HG02981 (cell line): ENCODE data around the gene TTLL3.

Experiments
- ATAC-seq: cut with Tn5 transposase; IDR thresholded peaks from one replicate; pipeline ENCODE4 v1.9.1; 2021; ENCODE audit warnings: mild to moderate bottlenecking, moderate library complexity; ENCODE audit not compliant: unreplicated experiment

TTLL3 gene

GRCh38 chr3:9781551-9781950, 28.5 kb upstream of the TTLL3 start:
- ATAC-seq = no peak

- no peak for ATAC-seq
Observed at GRCh38 chr3:9781978-9782603, 28.0 kb upstream of the TTLL3 start.

DNA sequence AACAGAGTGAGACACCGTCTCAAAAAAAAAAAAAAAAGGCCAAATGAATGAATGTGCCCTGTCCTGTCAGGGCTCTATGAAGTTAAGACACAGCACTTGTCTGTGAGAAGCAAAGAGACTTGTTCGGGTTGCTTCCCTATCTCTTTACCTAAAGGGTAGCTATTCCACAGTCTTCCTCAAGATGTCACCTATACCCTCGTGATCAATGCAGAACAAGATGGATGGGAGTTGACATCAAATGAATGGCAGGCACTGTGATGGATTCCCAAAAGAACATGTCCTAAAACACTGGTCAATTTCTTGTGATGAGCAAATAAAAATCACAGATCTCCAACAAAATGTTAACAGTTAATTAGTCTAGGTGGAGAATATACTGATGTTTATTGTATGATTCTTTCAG, 27.3 kb upstream of the TTLL3 start:
- ATAC-seq = no peak

- no peak for ATAC-seq
Observed at GRCh38 chr3:9783954-9784353, 26.1 kb upstream of the TTLL3 start.

DNA sequence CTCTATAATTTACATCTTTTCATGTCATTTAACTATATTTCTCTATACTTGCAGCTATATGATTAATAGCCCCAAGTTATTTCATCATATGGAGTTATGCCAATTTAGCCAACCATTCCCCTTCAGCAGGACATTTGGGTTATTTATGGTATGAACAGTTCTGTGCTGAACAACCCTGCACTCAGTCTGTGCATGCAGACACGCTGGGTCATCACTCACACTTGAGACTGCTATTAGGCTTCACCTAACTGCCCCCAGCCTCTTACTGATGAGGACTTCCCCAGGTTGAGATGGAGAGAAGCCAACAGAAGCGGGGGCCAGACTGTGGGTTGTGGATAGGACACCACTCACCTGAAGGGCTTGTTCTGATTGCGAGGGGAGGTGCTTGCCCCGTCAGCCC, 25.1 kb upstream of the TTLL3 start:
- ATAC-seq = no peak

GRCh38 chr3:9785602-9786001, 24.5 kb upstream of the TTLL3 start:
- no peak for ATAC-seq

GRCh38 chr3:9786209-9786739, 23.8 kb upstream of the TTLL3 start:
- ATAC-seq = no peak

DNA sequence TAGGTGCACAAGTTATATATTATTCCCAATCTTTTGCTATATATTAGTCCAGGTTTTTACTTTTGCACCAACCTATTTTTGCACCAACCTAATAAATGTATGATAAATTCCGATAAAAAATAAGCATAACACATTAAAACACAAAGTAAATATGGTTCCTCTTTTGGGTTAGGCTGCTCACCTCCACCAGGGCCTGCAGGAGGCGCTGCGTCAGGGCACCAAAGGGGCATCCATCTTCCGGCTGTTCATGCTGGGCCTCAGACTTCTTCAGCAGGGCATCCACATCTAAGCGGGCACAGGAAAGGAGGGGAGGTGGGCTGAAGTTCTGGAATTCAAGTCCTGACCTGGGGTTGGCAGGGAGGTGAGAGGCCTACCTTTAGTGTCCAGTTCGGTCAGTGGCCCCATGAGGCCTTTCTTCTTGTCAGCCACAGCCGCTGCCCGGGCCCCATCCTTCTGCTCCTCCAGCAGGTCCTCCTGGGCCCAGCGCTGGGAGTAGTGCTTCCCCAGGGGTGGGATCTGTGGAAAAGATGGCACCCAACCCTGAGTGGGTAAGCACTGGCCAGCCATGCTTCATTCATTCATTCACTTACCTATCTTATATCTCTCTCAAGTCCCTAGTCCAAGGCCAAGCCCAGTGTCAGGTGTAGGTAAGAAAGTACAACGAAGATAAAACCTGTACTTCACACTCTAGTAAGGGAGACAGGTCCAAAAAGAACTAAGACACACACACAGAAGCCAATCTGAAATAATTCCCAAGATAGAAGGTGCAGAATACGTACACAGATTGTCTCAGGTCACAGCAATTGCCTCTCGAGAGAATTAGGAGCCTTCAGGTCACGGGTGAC, 23.0 kb upstream of the TTLL3 start:
- no peak for ATAC-seq

DNA sequence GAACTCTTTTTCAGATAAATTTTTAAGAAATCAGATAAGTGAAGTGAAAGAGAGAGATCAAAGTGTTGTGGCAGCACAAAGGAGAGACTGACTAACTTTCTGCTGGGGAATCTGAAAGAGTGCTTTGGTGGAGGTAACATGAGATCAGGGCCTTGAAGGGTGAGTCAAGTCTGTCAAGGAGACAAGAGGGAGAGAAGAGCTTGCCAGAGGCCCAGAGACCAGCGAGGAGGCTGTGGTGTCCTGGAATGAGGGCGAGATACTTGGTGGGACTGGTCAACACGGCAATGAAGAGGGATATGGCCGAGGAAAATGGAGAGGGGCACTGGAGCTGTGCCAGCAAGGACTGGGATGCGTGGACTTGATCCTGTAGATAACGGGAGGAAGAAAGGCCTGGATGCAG, 22.3 kb upstream of the TTLL3 start:
- no peak for ATAC-seq

DNA sequence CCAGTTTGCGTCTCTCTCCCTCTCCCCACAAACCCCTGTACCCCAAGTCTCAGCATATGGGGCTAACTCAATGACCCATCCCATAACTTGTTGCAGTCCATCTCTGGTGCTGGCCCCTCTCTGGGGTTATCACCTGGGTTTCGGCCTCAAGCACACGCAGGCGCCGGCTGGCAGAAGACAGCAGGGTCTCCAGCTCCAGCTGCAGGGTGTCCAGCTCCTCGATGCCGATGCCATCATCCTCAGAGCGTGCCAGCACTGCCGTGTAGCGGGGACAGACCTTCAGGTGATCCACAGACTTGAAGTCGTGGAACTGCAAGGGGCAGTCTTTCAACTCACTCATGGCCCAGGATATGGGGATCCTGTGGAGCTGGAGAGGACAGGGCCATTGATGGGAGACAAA, 18.9 kb upstream of the TTLL3 start:
- ATAC-seq = no peak

- ATAC-seq = no peak
Observed at GRCh38 chr3:9791790-9792404, 18.2 kb upstream of the TTLL3 start.

DNA sequence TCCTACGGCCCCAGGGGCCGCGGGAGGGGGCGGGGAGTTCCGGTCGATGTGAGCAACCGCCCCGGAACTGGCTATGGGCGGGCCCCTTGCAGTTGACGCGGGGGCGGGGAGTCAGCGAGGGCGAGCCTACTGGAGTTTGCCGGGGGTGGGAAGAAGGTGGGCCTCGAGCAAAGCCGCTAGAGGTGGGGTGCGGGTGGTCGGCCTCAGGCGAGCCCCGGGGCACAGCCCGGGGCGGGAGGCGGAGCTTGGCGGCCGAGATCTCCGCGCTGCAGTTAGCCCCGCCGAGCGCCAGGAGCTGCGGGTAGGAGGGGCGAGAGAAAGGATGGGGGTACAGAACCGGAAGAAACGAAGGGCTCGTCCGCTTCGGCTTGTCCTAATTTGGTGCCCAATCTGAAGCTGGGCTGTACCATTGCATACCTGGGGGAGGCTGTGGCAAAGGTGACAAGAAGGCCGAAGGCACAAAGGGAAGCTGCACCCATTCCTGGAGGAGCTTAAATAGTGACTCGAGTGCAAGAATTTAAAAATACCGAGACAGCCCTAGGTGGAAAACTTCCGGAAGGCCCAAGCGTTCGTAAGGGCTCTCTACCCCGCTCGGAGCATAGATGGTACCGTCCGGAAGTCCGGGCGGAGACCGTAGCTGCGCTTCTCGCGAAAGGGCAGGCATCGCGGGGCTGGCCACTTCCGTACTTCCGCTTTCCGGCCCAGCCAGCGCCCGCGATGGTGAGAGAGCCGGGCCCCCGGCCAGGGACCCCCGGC, 17.5 kb upstream of the TTLL3 start, which contains the start of the genes ARPC4 and TADA3:
ARPC4 (plus strand) TSS at position 678 of the 756 bp plus-strand sequence; CDS start at position 718, 40 bp downstream.
TADA3 (minus strand) TSS at position 69 of the 756 bp plus-strand sequence. CDS start 1,007 bp downstream, outside the sequence.
- ATAC-seq = peak; percentile 79

DNA sequence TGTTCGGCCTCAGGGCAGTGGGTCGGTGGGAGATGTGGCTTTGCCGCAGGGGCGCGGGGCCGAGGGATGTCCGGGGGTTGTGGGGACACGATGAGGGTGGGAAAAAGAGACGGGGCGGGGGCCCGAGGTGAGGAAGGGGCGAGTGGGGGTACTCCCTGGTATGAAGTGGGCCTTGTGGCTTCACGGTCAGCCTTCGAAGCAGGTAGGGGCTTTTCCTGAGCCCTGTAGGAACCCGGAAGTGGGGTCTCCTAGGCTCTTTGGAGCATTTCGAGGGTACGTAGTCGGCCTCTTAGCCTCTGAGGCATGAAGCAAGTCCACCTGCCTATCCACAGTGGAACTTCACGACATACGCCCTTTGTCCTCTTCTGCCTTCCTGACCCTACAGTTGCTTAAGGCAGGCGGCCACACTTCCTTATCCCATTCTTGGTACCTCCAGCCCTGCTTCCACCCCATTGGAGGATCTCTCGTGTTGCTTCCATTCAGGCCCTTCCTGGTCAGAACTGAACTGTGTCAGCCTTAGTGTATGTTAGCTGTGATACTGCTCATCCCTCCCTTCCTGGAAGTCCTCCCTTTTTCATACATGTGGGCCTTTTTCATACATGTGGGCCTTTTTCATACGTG, 16.8 kb upstream of the TTLL3 start:
- no peak for ATAC-seq

- no peak for ATAC-seq
Observed at GRCh38 chr3:9794400-9794799, 15.7 kb upstream of the TTLL3 start.

GRCh38 chr3:9795207-9795606, 14.9 kb upstream of the TTLL3 start:
- no peak for ATAC-seq

DNA sequence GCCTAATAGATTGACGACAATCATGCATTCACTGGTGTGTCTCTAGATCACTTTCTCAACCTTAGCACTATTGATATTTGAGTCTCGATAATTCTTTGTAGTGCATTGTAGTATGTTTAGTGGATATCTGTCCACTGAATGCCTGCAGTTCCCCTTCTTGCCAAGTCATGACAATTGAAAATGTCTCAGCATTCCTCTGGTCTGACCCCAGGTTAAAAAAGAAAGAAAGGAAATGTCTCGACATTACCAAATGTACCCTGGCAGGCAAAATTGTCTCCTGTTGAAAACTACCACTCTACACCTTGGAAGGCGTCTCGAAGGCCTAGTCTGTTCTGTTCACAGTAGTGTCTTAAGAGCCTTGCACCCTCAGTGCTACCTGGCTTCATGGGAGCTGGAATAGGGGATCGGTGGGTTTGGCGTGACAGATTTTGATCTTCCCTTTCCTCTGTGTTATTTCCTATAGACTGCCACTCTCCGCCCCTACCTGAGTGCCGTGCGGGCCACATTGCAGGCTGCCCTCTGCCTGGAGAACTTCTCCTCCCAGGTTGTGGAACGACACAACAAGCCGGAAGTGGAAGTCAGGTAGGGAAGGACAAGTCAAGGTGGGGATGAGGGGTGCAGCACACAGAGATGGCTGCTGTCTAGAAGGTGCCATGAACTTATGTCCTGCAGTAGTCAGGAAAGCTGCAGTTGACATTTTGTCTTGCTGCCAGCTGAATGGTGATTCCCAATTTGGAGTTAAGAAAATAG, 12.7 kb upstream of the TTLL3 start:
- no peak for ATAC-seq

DNA sequence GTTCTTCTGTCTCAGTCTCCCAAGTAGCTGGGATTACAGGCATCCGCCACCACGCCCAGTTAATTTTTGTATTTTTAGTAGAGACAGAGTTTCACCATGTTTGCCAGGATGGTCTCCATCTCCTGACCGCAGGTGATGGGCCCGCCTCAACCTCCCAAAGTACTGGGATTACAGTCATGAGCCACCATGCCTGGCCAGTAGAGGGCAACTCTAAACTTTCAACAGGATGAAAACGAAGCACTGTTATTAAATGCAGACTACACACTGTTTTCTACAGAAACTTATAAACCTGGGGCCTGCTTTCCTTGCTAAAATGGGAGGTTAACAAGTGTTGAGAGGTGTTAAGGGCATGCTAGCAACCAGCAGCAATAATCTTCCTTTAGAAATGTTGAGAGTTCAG, 9.5 kb upstream of the TTLL3 start:
- ATAC-seq = no peak

- no peak for ATAC-seq
Observed at GRCh38 chr3:9803494-9803893, 6.6 kb upstream of the TTLL3 start.

DNA sequence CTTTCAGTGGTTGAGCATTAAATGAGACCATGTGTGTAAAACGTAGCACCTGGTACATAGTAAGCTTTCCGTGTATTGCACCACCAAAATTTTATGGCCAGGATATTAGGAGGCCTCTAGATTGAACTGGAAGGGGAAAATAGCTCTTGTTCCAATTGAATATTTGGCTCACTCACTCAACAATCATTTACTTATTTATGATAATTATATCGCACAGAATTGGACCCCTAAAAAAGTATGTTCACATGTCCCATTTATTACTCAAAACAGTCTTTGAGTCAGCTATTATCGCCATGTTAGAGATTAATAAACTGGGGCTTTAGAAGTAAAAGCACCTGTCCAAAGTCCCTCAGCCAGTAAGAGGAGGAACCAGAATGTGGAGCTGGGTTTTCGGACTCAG, 5.1 kb upstream of the TTLL3 start:
- no peak for ATAC-seq

DNA sequence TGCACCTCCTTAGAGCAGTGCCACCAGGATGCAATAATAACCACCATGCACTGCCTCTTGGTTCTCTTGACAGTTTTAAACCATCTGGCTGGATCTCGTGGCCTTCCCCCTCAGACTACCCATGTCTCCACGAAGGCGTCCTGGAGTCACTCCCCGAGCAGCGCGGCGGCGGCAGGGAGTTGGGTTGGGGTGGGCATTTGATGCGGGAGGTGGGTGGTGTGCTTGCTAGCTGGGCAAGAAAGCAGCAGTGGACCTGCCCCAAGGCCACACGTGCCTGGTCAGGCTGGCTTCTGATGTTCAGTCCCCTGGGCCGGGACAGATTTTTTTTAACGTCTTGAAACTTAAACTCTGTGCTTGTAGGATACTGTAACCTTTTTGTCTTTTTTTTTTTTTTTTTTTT, 3.9 kb upstream of the TTLL3 start:
- ATAC-seq = no peak
